GM21576 (cell line): Measurements from ENCODE around the gene UAP1.

Experiments
- ATAC-seq: cut with Tn5 transposase; IDR thresholded peaks from one replicate; pipeline ENCODE4 v1.9.1; 2021; ENCODE audit warnings: mild to moderate bottlenecking, moderate library complexity; ENCODE audit not compliant: unreplicated experiment

UAP1 gene

GRCh38 chr1:162561616-162562469 lies at the start of gene UAP1:
Gene UAP1, plus strand, starts transcription at chr1:162561722. Its CDS starts 4,347 bp downstream, at chr1:162566069.
- ATAC-seq, result peak; percentile 26

DNA sequence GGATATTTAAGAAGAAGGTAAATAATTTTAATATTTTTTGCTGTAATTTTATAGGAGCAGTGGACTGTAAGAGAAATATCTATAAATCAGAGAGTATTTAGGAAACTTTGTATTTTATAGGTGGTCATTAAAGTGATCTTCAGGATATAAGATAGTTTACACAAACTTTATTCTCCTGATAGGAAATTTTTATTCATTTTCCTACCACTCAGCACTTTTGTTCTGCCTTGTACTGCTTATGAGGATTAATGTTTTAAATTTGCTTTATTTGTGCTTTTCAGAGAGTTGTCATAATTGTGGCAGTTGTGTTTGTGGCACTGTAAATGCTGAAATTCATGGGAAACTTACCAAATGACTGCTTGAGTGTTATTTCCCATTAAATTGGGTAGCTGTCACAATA lies 34.2 kb upstream of the UAP1 start:
- ATAC-seq, result no peak

GRCh38 chr1:162530307-162530987 lies 31.1 kb upstream of the UAP1 start:
- ATAC-seq, result peak; percentile 99

DNA sequence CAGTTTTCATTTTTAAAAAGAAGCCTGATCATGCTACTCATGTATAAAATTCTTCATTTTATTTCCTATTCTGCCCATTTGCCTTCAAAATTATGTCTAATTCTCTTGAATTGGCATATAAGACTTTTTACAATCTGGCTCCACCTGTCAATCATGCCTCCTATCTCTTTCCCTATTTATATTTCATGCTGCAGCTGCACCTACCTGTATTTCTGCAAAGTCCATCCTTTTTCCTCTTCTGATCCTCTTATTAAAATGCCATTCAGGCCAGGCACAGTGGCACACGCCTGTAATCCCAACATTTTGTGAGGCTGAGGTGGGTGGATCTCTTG lies 30.6 kb upstream of the UAP1 start:
- no peak for ATAC-seq

DNA sequence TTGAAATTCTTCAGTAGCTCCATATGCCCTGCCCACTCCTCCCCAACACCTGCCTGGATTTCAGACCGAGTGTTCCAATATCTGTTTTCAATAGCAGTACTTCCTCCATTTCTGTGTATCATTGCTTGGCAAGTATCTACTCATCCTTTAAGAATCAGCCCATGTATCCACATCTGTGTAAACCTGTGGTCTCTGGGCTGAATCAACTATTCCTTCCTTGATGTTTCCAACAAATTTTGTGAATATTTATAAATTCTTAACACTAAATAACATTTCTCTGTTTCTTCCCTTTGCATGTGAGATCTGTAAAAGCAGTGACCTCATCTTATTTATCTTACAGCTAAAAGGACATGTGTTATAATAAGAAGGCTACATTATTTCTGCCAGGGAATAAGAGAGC lies 26.0 kb upstream of the UAP1 start:
- no peak for ATAC-seq

GRCh38 chr1:162536511-162536910 lies 25.0 kb upstream of the UAP1 start:
- no peak for ATAC-seq

GRCh38 chr1:162537216-162537615 lies 24.3 kb upstream of the UAP1 start:
- no peak for ATAC-seq

GRCh38 chr1:162538815-162539431 lies 22.6 kb upstream of the UAP1 start:
- ATAC-seq, result no peak

GRCh38 chr1:162541619-162542141 lies 19.8 kb upstream of the UAP1 start:
- ATAC-seq, result no peak

DNA sequence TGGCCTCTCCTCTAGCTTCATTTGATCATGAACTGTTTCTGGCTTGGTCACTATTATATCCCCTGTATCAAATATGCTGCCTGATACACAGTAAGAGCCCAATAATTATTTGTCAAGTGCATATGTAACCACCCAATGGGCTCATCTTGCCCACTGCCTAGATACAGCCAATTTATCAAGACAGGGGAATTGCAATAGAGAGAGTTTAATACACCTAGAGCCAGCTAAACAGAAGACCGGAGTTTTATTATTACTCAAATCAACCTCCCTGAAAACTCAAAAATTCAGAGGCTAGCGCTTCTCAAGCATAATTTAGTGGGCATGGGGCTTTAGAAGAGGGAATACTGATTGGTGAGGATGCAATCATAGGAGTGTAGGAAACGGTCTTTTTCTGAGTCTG lies 18.3 kb upstream of the UAP1 start:
- no peak for ATAC-seq

- no peak for ATAC-seq
Measured at GRCh38 chr1:162548170-162548569, 13.4 kb upstream of the UAP1 start.

- ATAC-seq, result no peak
Measured at GRCh38 chr1:162549001-162549400, 12.5 kb upstream of the UAP1 start.

DNA sequence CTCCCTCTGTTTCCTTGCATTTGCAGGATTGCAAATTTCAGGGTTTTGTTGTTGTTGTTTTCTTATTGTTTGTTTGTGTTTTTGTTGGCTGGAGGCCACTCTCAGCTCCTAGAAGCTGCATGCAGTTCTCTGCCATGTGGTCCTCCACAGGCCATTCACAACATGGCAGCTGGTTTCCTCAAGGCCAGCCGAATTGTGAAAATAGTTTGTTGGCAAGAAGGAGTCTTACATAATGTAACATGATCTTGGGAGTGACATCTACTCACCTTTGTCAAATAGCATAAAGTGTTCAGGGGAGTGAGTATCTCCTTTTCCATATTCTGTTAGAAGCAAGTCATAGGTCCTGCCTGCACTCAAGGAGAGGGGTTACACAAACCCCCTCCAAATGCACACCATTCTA lies 10.6 kb upstream of the UAP1 start:
- ATAC-seq, result no peak

- no peak for ATAC-seq
Measured at GRCh38 chr1:162551969-162552683, 9.4 kb upstream of the UAP1 start.

- no peak for ATAC-seq
Measured at GRCh38 chr1:162552684-162553252, 8.8 kb upstream of the UAP1 start.

GRCh38 chr1:162554258-162554657 lies 7.3 kb upstream of the UAP1 start:
- no peak for ATAC-seq

DNA sequence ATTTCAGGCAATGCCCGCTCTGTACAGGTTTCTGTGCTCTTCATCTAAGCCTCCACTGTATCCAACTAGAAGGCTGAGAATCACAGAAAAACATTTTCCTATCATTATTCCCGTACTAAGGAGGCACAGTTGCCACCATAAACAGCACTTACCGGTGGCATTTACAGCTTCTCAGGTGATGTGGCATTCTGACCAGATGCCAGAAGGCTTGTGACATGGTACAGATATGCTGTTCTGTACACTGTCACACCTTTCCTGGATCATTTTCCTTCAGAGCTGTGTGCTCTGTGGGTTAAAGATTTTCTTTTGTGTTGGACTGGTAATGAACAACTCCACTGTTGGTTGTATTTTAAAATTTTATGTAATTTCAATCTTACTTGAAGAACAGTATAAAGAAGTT lies 4.0 kb upstream of the UAP1 start:
- no peak for ATAC-seq

DNA sequence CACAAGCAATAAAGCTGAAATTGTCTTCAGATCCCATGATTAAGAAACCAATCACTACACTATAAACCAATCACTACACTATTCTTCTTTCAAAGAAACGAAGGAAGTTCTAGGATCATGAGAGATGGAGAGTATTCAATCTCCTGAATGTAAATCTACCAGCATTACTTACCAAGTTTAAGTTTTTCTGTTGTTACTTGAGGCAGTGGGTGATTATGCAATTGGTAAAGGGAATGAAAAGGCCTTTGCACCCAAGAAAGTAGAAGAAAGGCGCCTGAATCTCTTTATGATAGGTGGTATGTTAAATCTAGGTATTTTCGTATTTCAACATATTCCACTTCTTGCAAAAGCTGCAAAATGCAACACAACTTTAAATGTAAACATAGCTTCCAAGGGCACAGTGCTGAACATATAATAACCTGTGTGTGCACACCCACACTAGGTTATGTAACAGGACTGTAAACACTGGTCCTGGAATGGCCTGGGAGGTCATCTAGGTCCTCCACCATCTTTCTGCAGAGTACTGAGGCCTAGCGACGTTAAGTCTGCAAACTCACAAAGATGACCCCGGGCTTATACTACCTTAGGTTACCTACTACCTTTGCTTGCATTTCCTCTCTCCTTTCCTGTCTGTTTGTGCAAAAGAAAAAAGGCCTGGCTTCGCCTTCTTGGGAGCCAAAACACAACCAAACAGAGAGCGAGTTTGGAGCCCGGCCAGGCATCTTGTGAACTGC lies 1.1 kb upstream of the UAP1 start:
- no peak for ATAC-seq

DNA sequence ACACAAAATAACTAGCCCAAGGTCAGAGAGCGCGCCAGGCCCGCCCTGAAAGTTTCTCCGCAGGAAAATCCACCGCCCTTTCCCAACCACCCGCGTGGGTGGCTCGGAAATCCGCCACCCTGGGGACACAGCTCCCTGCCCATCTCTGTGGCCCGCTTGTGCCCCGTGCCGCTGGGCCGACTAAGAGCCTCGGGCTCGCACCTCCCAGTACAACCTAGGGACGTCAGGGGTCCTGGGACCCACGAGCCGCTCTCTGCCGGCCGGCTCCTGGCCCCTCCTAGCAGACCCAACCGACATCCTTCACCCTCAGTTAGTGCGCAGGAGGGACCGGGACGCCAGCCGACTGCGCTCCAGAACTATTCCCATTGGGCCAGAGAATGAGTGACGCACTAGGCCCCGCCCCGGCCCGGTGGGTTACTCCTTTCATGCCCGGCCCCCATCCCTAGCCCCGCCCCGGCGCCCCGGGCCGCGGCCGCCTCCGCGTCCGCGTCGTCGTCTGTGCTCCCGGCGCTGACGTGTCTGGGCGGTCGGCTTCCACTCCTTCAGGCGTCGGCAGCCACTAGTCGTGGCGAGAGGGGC lies 396 bp upstream of the UAP1 start:
- ATAC-seq, result peak; percentile 95

- no peak for ATAC-seq
Measured at GRCh38 chr1:162562470-162562828, 927 bp downstream of the UAP1 start.
